ENCODE results near the gene FOXD4L4.
"Not testable (repeated sequence)": the region's sequence is repeated elsewhere in the genome, so short reads cannot be mapped to it uniquely, and the experiment has no call there.

The FOXD4L4 gene

GRCh38 chr9:65737096-65737564 is at the start of gene FOXD4L4:
TSS of gene FOXD4L4 (plus strand) at chr9:65737146. CDS start at chr9:65737146, 0 bp downstream.
- not testable (repeated sequence) for DNase-seq

GRCh38 chr9:65703550-65703949 is 33.4 kb upstream of the FOXD4L4 start:
- DNase-seq: not testable (repeated sequence)

- DNase-seq: not testable (repeated sequence)
These were observed 22.5 kb upstream of the FOXD4L4 start for GRCh38 chr9:65714445-65714844.

- DNase-seq: not testable (repeated sequence)
These were observed 1.2 kb downstream of the FOXD4L4 start for GRCh38 chr9:65738133-65738532.
